Measurements from ENCODE around the gene TMEM170B. TPM values are rescaled to one million over a fixed set of nuclear protein-coding genes. Genes with fewer than 3 reads are reported as not detected.

The TMEM170B gene
- total and polyA plus RNA-seq, 2 of the 8 experiments (the other 6 are each of a cell fraction or from before 2014, with no cell fraction given), result 0.80 to 4.3 TPM

GRCh38 chr6:11552442-11552841, 14.9 kb downstream of the TMEM170B start (continued):
- TF ChIP-seq TAF1 (IDR thresholded peaks at IDR 0.05; ENCODE audit: low read depth, low read length) (no peak), TBP (IDR thresholded peaks at IDR 0.05; ENCODE audit: low read depth, low read length) (no peak)
